SW480 (cell line): ENCODE results near the gene LDLR.
"Not testable (repeated sequence)": the region's sequence is repeated elsewhere in the genome, so short reads cannot be mapped to it uniquely, and the experiment has no call there.

Experiments
- DNase-seq: peaks from one replicate; pipeline ENCODE4 v3.0.0-alpha.2; 2016; ENCODE audit warnings: low spot score

LDLR gene

GRCh38 chr19:11174336-11174735 lies 85.1 kb downstream of the LDLR start:
- DNase-seq = no peak

GRCh38 chr19:11175920-11176319 lies 86.7 kb downstream of the LDLR start:
- DNase-seq = no peak

- no peak for DNase-seq
Measured at GRCh38 chr19:11176466-11177193, 87.4 kb downstream of the LDLR start.

GRCh38 chr19:11177592-11177991 lies 88.3 kb downstream of the LDLR start:
- DNase-seq = no peak

- DNase-seq = not testable (repeated sequence)
Measured at GRCh38 chr19:11179145-11179465, 89.8 kb downstream of the LDLR start.

GRCh38 chr19:11179716-11180297 lies 90.5 kb downstream of the LDLR start:
- DNase-seq = no peak

GRCh38 chr19:11180346-11180745 lies 91.1 kb downstream of the LDLR start:
- DNase-seq = no peak

- not testable (repeated sequence) for DNase-seq
Measured at GRCh38 chr19:11180975-11181374, 91.7 kb downstream of the LDLR start.

GRCh38 chr19:11181488-11181887 lies 92.2 kb downstream of the LDLR start:
- no peak for DNase-seq
